HT-29 (cell line): Measurements from ENCODE around the gene TSC2. TPM values are rescaled to one million over a fixed set of nuclear protein-coding genes. Genes with fewer than 3 reads are reported as not detected.

Experiments used
- DNase-seq: peaks from one replicate; pipeline ENCODE4 v3.0.0-alpha.2; 2015; ENCODE audit warnings: low spot score
- total RNA-seq: library from RNA; depleted of rRNA; stranded (reverse); fragments of >200 nt; shearing (Covaris generic); gene quantifications from 2 replicates; pipeline ENCODE4 v1.2.3, GENCODE V29; 2014

TSC2 gene
- total RNA-seq, 1 experiment from 2014 or later: 85.0 TPM

DNA sequence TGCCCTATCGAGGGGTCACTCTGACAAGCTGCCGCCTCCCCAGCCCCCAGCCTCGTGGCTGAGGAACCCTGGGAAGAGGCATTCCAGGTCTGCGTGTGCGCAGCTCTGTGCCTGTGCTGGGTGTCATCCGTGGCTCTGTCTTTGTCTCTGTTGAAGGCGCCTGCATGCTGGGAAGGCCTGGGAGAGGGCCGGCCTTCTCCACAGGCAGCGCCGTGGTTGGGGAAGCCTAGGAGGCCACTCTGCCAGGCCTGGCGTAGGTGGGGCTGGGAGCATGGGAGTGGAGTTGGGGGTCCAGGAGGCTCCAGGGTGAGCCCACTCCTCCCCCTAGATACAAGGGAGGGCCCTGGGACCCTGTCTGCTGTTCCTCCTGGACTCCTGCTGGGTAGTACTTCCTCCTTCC is 17.7 kb upstream of the TSC2 start:
- DNase-seq: no peak

GRCh38 chr16:2031081-2031577 is 16.7 kb upstream of the TSC2 start:
- no peak for DNase-seq

DNA sequence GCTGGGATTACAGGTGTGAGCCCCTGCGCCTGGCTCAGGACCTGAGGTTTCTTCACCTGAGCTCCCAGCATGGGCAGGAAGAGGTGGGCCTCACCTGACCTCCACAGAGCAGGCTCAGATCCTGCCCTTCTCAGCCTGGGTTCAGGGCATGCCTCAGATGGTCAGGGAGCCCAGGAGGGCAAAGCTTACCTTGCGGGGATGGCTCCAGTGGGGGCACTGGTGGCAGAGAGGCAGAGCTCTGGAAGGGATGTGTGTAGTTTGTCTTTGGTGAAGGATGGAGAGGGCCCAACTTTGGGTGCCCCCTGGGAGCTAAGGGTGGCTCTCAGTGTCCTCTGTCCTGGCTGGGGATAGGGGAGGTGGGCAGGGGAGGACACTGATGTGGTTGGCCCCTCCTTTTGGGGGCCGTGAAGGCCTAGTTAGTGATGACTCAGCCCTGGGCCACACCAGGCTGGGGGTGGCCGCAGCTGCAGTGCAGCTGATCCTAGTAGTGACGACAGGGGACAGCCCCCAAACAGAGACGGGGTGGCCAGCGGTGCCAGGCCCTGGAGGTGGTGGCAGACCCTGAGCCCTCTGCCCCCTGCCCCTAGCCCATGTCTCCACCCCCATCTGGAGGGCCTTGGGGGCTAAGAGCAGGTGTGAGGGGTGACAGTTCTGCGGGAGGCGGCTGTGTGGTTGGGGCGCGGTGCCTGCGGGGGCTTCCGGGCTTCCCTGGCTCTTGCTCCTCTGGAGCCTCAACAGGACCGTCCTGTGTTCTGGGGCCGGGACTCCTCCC is 15.3 kb upstream of the TSC2 start:
- DNase-seq: no peak

GRCh38 chr16:2033057-2033908 is 14.5 kb upstream of the TSC2 start:
- DNase-seq: peak; percentile 69

- DNase-seq: peak; percentile 48
Measured at GRCh38 chr16:2033909-2034695, 13.7 kb upstream of the TSC2 start.

DNA sequence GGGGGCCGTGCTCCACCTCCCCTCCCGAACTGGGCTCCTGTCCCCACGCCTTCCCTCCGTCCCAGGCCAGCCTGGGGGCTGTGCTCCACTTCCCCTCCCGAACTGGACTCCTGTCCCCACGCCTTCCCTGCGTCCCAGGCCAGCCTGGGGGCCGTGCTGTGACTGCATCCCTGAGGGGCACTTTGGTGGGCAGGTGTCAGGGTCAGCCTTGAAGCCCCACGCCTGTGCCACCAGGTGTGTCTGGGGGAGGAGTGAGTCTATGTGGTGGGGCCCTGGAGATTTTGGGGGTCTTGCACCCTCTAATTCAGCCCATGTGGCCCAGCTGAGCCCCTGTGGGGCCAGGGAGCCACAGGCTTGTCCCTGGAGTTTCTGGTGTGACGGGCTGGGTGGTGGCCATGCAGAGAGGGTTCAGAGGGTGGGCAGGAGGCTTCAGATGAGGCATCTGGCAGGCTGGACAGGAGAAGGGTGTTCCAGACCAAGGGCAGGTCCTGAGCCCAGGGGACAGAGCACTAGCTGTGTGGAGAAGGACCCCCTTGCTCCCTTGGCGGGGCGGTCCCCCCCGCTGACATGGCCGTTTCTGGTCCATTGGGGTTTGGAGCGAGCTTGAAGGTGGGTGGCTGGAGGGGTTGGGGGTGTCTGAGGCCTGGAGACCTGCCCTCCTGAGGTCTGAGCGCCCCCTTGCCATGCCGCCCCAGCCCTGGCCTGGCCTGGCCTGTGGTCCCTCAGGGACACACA is 12.9 kb upstream of the TSC2 start:
- DNase-seq: peak; percentile 32

DNA sequence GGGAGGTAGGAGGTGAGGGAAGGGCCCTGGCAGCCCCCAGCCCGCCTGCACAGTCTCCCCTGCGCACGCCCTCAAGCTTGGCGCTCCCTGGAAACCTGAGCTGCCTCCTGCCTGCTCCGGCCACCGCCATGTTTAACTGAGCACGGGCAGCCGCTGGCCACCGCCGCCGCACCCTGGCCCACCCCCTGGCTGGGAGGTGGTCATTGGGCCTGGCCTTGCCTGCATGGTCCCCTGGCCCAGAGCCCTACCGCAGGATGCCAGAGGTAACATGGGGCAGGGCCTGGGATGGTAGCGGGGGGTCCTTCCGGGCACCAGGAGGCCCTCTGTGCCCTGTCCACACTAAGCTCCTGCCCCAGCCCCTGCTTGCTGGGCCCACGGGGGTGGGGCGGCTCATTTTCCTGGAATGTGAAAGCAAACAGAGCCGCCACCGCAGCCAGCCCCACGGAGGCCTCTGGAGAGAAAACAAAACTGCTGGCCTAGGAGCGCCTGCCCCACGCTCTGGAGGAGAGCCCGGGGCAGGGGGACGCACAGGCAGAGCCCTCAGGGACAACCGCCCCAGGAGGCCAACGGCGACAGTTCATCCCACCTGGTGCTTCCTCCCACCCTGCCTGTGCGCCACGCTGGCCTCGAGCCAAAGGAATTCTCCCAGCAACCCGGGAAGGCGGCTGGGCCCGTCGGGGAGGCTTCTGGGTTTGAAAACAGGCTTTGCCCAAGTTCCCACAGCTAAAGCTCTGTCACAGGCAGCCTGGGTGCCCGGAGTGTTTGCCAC is 12.2 kb upstream of the TSC2 start:
- DNase-seq: peak; percentile 82

- DNase-seq: no peak
Measured at GRCh38 chr16:2036200-2036966, 11.4 kb upstream of the TSC2 start.

DNA sequence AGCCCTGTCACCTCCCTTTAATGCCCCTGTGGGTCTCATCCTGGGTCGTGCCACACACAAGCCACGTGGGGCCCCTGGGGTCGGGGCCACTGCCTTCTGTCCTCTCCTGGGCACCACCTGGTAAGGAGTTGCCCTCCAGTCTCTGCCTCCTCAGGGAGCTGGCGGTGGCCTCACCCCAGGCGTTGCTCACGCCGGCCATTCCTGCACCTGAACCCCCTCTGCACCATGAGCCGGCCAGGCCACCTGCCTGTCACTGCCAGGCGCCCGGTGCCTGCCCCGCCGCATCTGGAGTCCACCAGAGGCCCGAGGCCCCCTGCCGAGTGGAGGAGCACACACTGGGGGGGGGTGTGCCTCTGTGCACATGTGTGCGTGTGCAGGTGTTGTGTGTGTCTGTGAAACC is 10.7 kb upstream of the TSC2 start:
- no peak for DNase-seq

GRCh38 chr16:2037647-2038381 is 10.0 kb upstream of the TSC2 start:
- no peak for DNase-seq

DNA sequence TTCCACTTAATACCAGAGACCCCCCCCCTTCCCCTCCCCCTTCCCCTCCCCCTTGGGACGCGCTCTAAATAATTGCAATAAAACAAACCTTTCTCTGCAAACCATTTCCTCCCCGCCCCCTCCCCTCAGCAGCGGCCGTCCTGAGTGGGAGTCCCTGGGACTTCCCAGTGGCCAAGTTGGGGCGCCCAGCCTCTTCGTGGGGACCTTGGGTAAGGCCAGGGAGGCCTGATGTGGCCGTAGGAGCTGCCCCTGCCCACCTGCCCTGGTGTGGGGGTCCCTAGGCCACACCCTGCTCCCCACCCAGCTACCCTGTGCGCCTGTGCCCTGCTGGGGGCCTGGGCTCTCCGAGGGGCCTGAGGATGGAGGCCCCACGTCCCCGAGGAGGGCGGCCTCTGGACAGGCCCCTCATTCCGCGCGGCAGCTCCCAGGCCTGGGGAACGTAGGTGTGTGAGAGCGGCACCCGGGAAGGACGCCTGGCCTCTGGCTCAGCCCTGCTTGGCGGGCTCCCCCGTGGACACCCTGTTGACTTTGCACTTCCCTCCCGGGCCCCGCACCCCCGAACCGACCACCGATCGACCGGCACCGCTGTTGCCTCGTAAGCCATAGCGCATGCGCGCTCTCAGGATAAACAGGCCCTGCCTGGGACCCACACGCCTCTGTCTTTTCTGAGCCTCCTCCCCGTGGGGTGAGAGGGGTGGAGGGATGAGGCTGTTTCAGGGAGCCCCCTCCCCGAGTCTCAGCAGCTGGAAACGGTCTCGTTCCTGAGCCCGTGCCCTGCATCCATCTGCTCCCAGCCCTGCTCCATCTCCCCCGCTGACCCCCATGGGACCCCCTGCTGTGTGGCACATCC is 9.2 kb upstream of the TSC2 start:
- DNase-seq: no peak

- peak; percentile 72 for DNase-seq
Measured at GRCh38 chr16:2039274-2040031, 8.3 kb upstream of the TSC2 start.

GRCh38 chr16:2040041-2040786 is 7.6 kb upstream of the TSC2 start:
- peak; percentile 30 for DNase-seq

DNA sequence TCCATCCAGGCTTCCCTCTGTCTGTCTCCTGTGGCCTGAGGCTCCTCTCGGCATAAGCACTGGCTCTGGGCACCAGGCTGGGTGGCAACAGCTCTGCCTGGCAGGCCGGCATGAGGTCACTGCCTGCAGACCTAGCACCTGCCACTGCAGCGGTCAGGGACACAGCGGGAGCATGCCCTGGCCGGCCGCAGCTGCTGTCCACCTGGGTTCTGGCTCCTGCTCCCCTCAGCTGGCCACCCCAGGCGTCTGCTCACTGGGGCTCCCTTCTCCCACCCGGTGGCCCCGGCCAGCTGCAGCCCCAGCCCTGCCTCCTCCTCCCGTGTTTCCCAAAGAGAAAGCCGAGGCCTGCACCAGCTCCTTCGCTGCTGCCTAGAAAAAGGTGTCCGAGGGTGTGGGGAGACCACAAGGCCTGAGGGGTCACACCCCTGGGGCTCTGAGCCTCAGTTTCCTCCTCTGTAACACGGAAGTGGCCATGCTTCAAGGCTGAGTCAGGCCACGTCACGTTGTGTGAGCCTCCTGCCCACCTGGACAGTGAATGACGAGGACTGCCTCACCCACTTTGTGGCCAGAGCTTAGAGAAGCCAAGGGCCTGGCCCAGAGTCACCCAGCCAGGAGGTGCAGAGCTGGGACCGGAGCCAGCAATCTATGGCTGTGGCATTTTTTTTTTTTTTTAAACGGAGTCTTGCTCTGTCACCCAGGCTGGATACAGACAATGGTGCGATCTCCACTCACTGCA is 6.8 kb upstream of the TSC2 start:
- peak; percentile 93 for DNase-seq

DNA sequence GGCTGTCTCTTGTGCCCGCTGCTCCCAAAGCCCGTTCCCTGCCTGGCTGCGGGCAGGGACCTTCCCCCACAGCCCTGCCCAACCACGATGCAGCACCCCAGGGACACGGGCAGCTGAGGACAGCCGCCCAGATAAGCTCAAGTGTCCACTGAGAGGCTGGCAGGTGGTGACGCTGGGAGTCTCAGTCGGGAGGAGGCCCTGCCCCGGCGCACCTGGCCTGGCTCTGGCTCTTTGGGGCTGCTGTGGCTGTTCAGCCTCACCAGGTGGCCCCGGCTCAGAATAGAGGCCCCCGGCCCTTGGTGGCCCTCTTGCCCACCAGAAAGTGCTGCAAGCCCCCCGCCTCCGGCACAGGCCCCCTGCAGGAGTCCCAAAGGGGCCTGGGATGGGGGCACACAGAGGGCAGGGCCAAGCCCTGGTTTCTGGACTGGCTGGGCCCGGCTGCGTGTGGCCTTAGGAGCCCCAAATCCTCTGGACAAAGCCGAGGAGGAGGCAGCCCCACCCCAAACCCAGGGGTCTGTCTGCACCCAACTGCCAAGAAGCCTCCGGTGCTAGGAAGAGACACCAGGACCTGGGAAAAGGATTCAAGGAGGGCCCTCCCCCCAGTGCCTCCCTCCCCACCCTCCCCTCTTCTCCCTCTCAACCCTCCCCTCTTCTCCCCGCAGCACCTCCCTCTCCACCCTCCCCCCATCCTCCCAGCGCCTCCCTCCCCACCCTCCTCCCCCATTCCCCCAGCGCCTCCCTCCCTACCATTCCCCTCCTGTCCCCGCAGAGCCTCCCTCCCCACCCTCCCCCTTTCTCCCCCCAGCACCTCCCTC is 5.4 kb upstream of the TSC2 start:
- DNase-seq: peak; percentile 80
